ENCODE measurements around the gene VPS13D.
A peak's percentile ranks its signal among the peaks of the same experiment; 100 is the strongest.

GRCh38 chr1:12453400-12454343, 223.8 kb downstream of the VPS13D start:
- TF ChIP-seq CTCF (IDR thresholded peaks at IDR 0.05) (no peak), POLR2A (IDR thresholded peaks at IDR 0.05) (peak in 1 of 2 donors; percentile 24)
